ENCODE results near the gene CDK5R1.
A peak's percentile ranks its signal among the peaks of the same experiment; 100 is the strongest.
"Not testable (repeated sequence)": the region's sequence is repeated elsewhere in the genome, so short reads cannot be mapped to it uniquely, and the experiment has no call there.

CDK5R1 gene

DNA sequence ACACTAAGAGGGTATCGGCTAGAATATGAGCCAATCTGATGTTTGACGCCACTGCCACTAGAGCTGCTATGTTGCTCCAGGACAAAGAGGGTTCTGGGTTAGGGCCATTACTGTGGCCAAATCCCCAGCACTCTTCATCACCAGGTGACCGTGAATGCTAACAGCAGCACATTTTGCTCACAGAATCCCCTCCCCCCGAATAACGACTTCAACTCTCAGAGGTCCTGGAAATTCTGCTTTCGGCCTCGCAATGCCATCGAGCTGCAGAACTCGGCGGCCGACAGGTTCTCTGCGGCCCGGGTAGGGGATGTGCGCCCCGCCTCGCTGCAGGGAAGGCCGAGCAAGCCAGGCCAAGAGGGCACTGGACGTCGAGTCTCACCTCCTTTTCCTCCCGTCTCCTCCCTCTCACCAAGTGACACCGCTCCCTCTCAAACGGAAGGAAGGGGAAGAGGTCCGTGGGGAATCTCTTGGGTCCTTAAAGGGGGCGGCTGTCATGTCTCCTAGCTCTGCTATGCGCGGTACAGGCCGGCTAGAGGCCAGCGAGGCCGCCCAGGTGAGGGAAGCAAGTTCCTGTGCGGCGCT is 31.9 kb downstream of the CDK5R1 start:
- no peak for DNase-seq

DNA sequence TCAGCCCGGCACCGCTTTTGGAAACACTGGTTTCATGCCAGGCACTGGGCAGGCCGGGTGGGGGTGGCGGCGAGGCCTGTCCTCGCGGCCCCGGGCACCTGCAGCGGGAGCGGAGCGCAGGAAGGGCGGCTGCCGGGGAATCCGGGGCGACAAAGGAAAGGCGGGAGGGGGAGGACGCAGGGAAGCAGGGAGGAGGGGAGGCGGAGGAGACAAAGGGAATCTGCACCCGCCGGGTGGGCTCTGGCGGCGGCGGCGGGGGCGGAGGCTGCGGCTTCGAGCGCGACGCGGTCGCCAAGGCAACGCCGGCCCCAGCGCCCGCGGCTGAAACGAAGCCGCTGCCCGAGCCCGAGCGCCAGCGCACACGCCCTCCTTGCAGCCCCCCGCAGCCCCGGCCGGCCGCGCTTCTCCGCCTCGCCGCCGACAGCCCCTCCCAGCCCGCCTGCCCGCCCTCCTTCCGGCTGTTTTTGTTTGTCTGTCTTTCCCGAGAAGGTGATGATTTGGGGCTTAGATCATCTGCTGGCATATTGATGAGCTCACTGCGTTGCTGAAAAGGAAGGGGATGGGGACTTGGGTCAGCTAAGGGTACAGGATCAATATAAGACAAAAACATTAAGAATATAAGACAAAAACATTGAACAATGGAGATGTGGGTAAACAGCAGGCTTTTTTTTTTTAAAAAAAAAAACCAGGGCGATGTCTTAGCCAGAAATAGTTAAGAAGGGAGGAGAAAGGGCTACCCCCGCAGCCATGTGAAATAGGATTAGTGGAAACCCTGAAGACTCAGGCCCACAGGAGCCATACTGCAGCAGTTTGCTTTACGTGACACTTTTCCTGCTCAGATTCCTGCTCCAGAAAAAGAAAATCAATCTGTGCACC is 32.7 kb downstream of the CDK5R1 start:
- DNase-seq, result peak; percentile 71

- peak; percentile 22 for DNase-seq
Observed at GRCh38 chr17:32520104-32520701, 33.4 kb downstream of the CDK5R1 start.

DNA sequence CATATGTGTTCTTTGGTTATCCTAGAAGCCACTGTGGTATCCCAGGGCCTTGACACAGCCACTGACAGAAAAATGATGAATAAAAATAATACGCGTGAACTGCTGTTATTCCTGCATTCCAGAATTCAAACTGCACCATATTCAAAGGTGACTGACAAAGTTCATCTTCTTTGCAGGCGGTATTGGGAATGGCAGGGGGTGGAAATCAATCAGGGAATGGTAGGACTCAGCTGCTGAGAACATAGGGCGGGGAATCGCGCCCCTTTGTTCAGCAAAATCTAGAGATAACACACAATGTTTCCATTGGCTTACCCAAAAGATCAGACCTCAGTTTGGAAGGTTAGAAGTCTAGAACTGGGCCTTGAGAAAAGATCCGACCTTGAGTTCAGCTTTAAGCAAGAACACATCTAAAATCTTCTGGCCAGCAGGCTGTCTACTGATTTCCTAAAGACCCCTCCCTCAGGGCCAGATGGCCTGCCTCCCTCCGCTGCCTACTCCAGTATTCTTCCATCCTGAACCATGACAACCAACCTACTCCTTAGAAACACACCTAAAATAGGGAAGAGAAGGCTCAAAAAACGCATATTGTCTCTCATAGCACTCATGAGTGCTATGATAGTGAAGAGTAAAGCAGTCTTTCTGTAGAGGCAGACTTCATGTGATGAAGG is 34.1 kb downstream of the CDK5R1 start:
- no peak for DNase-seq

DNA sequence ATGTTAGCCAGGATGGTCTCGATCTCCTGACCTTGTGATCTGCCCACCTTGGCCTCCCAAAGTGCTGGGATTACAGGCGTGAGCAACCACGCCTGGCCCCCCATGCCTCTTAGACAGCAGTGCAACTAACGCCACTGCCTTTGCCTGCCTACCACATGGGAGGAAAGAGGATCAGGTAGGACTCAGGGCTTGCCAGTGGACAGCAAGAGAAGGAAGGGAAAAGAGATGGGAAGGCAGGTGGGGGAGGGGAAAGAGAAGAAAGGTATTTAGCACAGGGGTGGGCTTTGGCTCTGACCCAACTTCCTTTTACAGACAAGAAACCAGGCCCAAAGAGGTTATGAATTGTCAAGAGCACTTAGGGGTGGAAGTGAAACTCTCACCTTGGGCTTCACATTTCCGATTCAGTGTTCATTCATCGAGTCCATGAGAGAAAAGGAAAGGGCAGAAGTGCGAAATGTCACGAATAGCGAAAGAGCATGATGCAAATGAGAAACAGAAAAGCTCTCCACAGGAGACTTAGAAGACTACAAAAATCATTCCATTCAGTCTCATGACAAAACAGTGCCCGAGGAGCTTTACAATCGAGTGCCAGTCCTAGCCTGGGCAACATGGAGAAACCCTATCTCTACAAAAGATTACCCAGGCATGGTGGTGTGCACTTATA is 36.4 kb downstream of the CDK5R1 start:
- no peak for DNase-seq

- no peak for DNase-seq
Observed at GRCh38 chr17:32523827-32524552, 37.2 kb downstream of the CDK5R1 start.

DNA sequence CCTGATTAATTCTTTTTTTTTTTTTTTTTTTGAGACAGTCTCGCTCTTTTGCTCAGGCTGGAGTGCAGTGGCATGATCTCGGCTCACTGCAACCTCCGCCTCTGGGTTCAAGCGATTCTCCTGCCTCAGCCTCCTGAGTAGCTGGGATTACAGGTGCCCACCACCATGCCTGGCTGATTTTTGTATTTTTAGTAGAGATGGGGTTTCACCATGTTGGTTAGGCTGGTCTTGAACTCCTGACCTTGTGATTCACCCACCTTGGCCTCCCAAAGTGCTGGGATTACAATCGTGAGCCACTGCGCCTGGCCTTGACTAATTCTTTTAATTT is 37.7 kb downstream of the CDK5R1 start:
- not testable (repeated sequence) for DNase-seq

GRCh38 chr17:32525122-32525521 is 38.3 kb downstream of the CDK5R1 start:
- no peak for DNase-seq

GRCh38 chr17:32527146-32527545 is 40.4 kb downstream of the CDK5R1 start:
- no peak for DNase-seq

- DNase-seq, result no peak
Observed at GRCh38 chr17:32528825-32529224, 42.0 kb downstream of the CDK5R1 start.

DNA sequence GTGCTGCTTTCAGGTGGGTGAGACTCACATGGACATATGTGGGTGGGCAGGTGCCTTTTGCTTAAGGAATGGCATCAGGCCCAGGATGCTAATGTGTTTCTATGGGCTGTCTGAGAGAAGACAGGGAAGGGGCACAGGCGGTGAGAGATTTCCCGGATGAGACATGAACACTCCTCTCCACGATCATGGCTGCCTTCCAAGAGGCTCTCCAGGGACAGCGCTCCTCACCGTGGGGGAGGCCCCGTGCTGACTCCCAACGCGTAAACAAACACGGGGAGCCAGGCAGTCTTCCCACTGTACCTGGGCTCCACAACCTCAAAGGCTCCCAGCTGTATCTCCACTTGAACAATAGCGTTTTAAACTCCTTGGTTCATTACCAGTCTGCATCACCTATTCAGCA is 42.8 kb downstream of the CDK5R1 start:
- no peak for DNase-seq

- no peak for DNase-seq
Observed at GRCh38 chr17:32533296-32533695, 46.5 kb downstream of the CDK5R1 start.

- DNase-seq, result no peak
Observed at GRCh38 chr17:32536736-32537643, 50.2 kb downstream of the CDK5R1 start.
